ENCODE data around the gene P2RY13.

P2RY13 gene

GRCh38 chr3:151329363-151329762 is at the start of gene P2RY13:
Gene P2RY13, minus strand, starts transcription at chr3:151329549. Its CDS starts 21 bp downstream, at chr3:151329528.
- no peak for DNase-seq (ENCODE audit: low read depth in 2 of 2, low spot score in 1 of 2)

GRCh38 chr3:151377768-151378385 is 48.5 kb upstream of the P2RY13 start:
- no peak for DNase-seq (ENCODE audit: low read depth in 2 of 2, low spot score in 1 of 2)

- DNase-seq (ENCODE audit: low read depth in 2 of 2, low spot score in 1 of 2), result no peak
Measured at GRCh38 chr3:151372063-151372820, 42.9 kb upstream of the P2RY13 start.

- DNase-seq (ENCODE audit: low read depth in 2 of 2, low spot score in 1 of 2), result no peak
Measured at GRCh38 chr3:151371526-151371925, 42.2 kb upstream of the P2RY13 start.

- no peak for DNase-seq (ENCODE audit: low read depth in 2 of 2, low spot score in 1 of 2)
Measured at GRCh38 chr3:151367448-151367847, 38.1 kb upstream of the P2RY13 start.

- no peak for DNase-seq (ENCODE audit: low read depth in 2 of 2, low spot score in 1 of 2)
Measured at GRCh38 chr3:151366993-151367392, 37.6 kb upstream of the P2RY13 start.

- DNase-seq (ENCODE audit: low read depth in 2 of 2, low spot score in 1 of 2), result no peak
Measured at GRCh38 chr3:151362751-151363174, 33.4 kb upstream of the P2RY13 start.

GRCh38 chr3:151357463-151357850 is 28.1 kb upstream of the P2RY13 start:
- DNase-seq (ENCODE audit: low read depth in 2 of 2, low spot score in 1 of 2), result no peak

GRCh38 chr3:151356794-151357462 is 27.6 kb upstream of the P2RY13 start:
- DNase-seq (ENCODE audit: low read depth in 2 of 2, low spot score in 1 of 2), result no peak

- no peak for DNase-seq (ENCODE audit: low read depth in 2 of 2, low spot score in 1 of 2)
Measured at GRCh38 chr3:151351648-151352047, 22.3 kb upstream of the P2RY13 start.

GRCh38 chr3:151351219-151351618 is 21.9 kb upstream of the P2RY13 start:
- DNase-seq (ENCODE audit: low read depth in 2 of 2, low spot score in 1 of 2), result no peak

GRCh38 chr3:151350656-151351055 is 21.3 kb upstream of the P2RY13 start:
- no peak for DNase-seq (ENCODE audit: low read depth in 2 of 2, low spot score in 1 of 2)

- DNase-seq (ENCODE audit: low read depth in 2 of 2, low spot score in 1 of 2), result no peak
Measured at GRCh38 chr3:151347432-151347831, 18.1 kb upstream of the P2RY13 start.

GRCh38 chr3:151346292-151346691 is 16.9 kb upstream of the P2RY13 start:
- no peak for DNase-seq (ENCODE audit: low read depth in 2 of 2, low spot score in 1 of 2)

GRCh38 chr3:151345859-151346258 is 16.5 kb upstream of the P2RY13 start:
- DNase-seq (ENCODE audit: low read depth in 2 of 2, low spot score in 1 of 2), result no peak

- no peak for DNase-seq (ENCODE audit: low read depth in 2 of 2, low spot score in 1 of 2)
Measured at GRCh38 chr3:151331696-151332095, 2.3 kb upstream of the P2RY13 start.

GRCh38 chr3:151330899-151331298 is 1.6 kb upstream of the P2RY13 start:
- DNase-seq (ENCODE audit: low read depth in 2 of 2, low spot score in 1 of 2), result no peak

- no peak for DNase-seq (ENCODE audit: low read depth in 2 of 2, low spot score in 1 of 2)
Measured at GRCh38 chr3:151330379-151330778, 1.0 kb upstream of the P2RY13 start.

GRCh38 chr3:151328298-151328995 is 902 bp downstream of the P2RY13 start:
- no peak for DNase-seq (ENCODE audit: low read depth in 2 of 2, low spot score in 1 of 2)

GRCh38 chr3:151327571-151328198 is 1.7 kb downstream of the P2RY13 start:
- no peak for DNase-seq (ENCODE audit: low read depth in 2 of 2, low spot score in 1 of 2)

GRCh38 chr3:151322511-151322910 is 6.8 kb downstream of the P2RY13 start:
- no peak for DNase-seq (ENCODE audit: low read depth in 2 of 2, low spot score in 1 of 2)

All from stimulated activated CD8-positive, alpha-beta memory T cell treated with anti-CD3 and anti-CD28 coated beads, Interleukin-4, amount 100 ng/mL, for 4 hours (primary cell).